G401 (cell line): ENCODE data around the gene SYNGAP1. TPM values are rescaled to one million over a fixed set of nuclear protein-coding genes. Genes with fewer than 3 reads are reported as not detected.
"Not testable (repeated sequence)": the region's sequence is repeated elsewhere in the genome, so short reads cannot be mapped to it uniquely, and the experiment has no call there.

Source experiments
- DNase-seq: peaks from one replicate; pipeline ENCODE4 v3.0.0-alpha.2; 2015; ENCODE audit warnings: low spot score
- in situ Hi-C: cut with HindIII; loops from 2 replicates; pipeline ENCODE4 v1.10.0; 2016; ENCODE audit warnings: low sequenced_read_pairs, mixed read lengths
- total RNA-seq: library from RNA; depleted of rRNA; stranded (reverse); fragments of >200 nt; shearing (Covaris generic); gene quantifications from 2 replicates; pipeline ENCODE4 v1.2.3, GENCODE V29; 2014; rRNA removed

The SYNGAP1 gene
- 4.0 and 7.4 TPM in 2 replicates for total RNA-seq

GRCh38 chr6:33419580-33420490 lies at the start of gene SYNGAP1:
TSS of gene SYNGAP1 (plus strand) at chr6:33420065. CDS start at chr6:33420265, 200 bp downstream.
- peak; percentile 76 for DNase-seq

GRCh38 chr6:33371901-33372300 lies 48.0 kb upstream of the SYNGAP1 start:
- DNase-seq, in situ Hi-C loops: not testable (repeated sequence)

More at GRCh38 chr6:33419580-33420490, at the start of gene SYNGAP1:
- in situ Hi-C loops = no loop called here

GRCh38 chr6:33372526-33373123 lies 47.2 kb upstream of the SYNGAP1 start:
- in situ Hi-C loops = no loop called here
- no peak for DNase-seq

GRCh38 chr6:33373960-33374910 lies 45.6 kb upstream of the SYNGAP1 start:
- in situ Hi-C loops = no loop called here
- DNase-seq = no peak

- DNase-seq = peak; percentile 51
These were observed 44.7 kb upstream of the SYNGAP1 start for GRCh38 chr6:33375143-33375671.

GRCh38 chr6:33377171-33377570 lies 42.7 kb upstream of the SYNGAP1 start:
- no peak for DNase-seq
- in situ Hi-C loops = no loop called here

More at GRCh38 chr6:33375143-33375671, 44.7 kb upstream of the SYNGAP1 start:
- in situ Hi-C loops = no loop called here

GRCh38 chr6:33379184-33379583 lies 40.7 kb upstream of the SYNGAP1 start:
- in situ Hi-C loops, DNase-seq: not testable (repeated sequence)

GRCh38 chr6:33380272-33380981 lies 39.4 kb upstream of the SYNGAP1 start:
- DNase-seq = no peak
- in situ Hi-C loops = no loop called here

GRCh38 chr6:33383427-33384185 lies 36.3 kb upstream of the SYNGAP1 start:
- DNase-seq = no peak
- in situ Hi-C loops = no loop called here

GRCh38 chr6:33384581-33385020 lies 35.3 kb upstream of the SYNGAP1 start:
- DNase-seq = peak; percentile 27

GRCh38 chr6:33390173-33390572 lies 29.7 kb upstream of the SYNGAP1 start:
- DNase-seq = no peak
- in situ Hi-C loops = no loop called here

More at GRCh38 chr6:33384581-33385020, 35.3 kb upstream of the SYNGAP1 start:
- in situ Hi-C loops = no loop called here

GRCh38 chr6:33390767-33391277 lies 29.0 kb upstream of the SYNGAP1 start:
- no peak for DNase-seq
- in situ Hi-C loops = no loop called here

GRCh38 chr6:33391278-33391921 lies 28.5 kb upstream of the SYNGAP1 start, which contains the start of gene KIFC1:
TSS of gene KIFC1 (plus strand) at chr6:33391823. CDS start at chr6:33391986, 163 bp downstream.
- peak; percentile 100 for DNase-seq
- in situ Hi-C loops = no loop called here

GRCh38 chr6:33391922-33392594 lies 27.8 kb upstream of the SYNGAP1 start:
- no peak for DNase-seq
- in situ Hi-C loops = no loop called here

GRCh38 chr6:33392595-33392948 lies 27.3 kb upstream of the SYNGAP1 start:
- in situ Hi-C loops = no loop called here

GRCh38 chr6:33392979-33393378 lies 26.9 kb upstream of the SYNGAP1 start:
- no peak for DNase-seq
- in situ Hi-C loops = no loop called here

More at GRCh38 chr6:33392595-33392948, 27.3 kb upstream of the SYNGAP1 start:
- no peak for DNase-seq
